ENCODE results near the gene RFLNA.
"Not testable (repeated sequence)": the region's sequence is repeated elsewhere in the genome, so short reads cannot be mapped to it uniquely, and the experiment has no call there.

Gene RFLNA

GRCh38 chr12:124322999-124323328, 28.1 kb downstream of the RFLNA start:
- H3K4me1 ChIP-seq (ENCODE audit: insufficient read depth, low read length): peaks cover 12% of the 10 kb centered on the region; the same call in 1 of the 2 replicates
- not testable (repeated sequence) for H3K27me3 ChIP-seq (ENCODE audit: insufficient read depth, low read length); H3K9ac ChIP-seq (ENCODE audit: low read depth, low read length); H3K4me3 ChIP-seq (ENCODE audit: low read length); H3K27ac ChIP-seq (ENCODE audit: low read depth, low read length)
- H3K9me3 ChIP-seq (ENCODE audit: insufficient read depth, low read depth, low read length): peaks cover 17% of the 10 kb centered on the region
- WGBS: no CpG with 5 or more reads among the region's 1 CpG
- peaks cover 32% of the 10 kb centered on the region for H3K36me3 ChIP-seq (ENCODE audit: insufficient read depth, low read length)

- Histone ChIP-seq H3K4me1 (ENCODE audit: insufficient read depth, low read length) (0 out of 2 replicates have a peak, but pooled peaks cover 2% of the 10 kb centered on the region), H3K4me3 (ENCODE audit: low read length) (no peak overlapping the region), H3K27ac (ENCODE audit: low read depth, low read length) (no peak overlapping the region), H3K36me3 (ENCODE audit: insufficient read depth, low read length) (peaks cover 40% of the 10 kb centered on the region), H3K9ac (ENCODE audit: low read depth, low read length) (no peak overlapping the region), H3K27me3 (ENCODE audit: insufficient read depth, low read length) (no peaks in the 10 kb centered on the region), H3K9me3 (ENCODE audit: insufficient read depth, low read depth, low read length) (peaks cover 17% of the 10 kb centered on the region)
- WGBS: 98% methylated on average over 11 of the region's 11 CpGs
Measured at GRCh38 chr12:124323771-124324530, 29.1 kb downstream of the RFLNA start.

GRCh38 chr12:124324803-124325705, 30.2 kb downstream of the RFLNA start:
- no peak overlapping the region for H3K9ac ChIP-seq (ENCODE audit: low read depth, low read length)
- H3K4me3 ChIP-seq (ENCODE audit: low read length): no peak overlapping the region
- H3K36me3 ChIP-seq (ENCODE audit: insufficient read depth, low read length): peaks cover 50% of the 10 kb centered on the region
- H3K27ac ChIP-seq (ENCODE audit: low read depth, low read length): no peak overlapping the region
- H3K27me3 ChIP-seq (ENCODE audit: insufficient read depth, low read length): no peaks in the 10 kb centered on the region
- 94% methylated on average over 55 of the region's 57 CpGs for WGBS
- H3K9me3 ChIP-seq (ENCODE audit: insufficient read depth, low read depth, low read length): peaks cover 17% of the 10 kb centered on the region
- no peaks in the 10 kb centered on the region for H3K4me1 ChIP-seq (ENCODE audit: insufficient read depth, low read length)

GRCh38 chr12:124326104-124326503, 31.2 kb downstream of the RFLNA start:
- H3K4me3 ChIP-seq (ENCODE audit: low read length): no peak overlapping the region
- 92% methylated on average over 23 of the region's 23 CpGs for WGBS
- H3K27ac ChIP-seq (ENCODE audit: low read depth, low read length): no peak overlapping the region
- H3K9me3 ChIP-seq (ENCODE audit: insufficient read depth, low read depth, low read length): peaks cover 17% of the 10 kb centered on the region
- no peak overlapping the region for H3K9ac ChIP-seq (ENCODE audit: low read depth, low read length)
- no peaks in the 10 kb centered on the region for H3K4me1 ChIP-seq (ENCODE audit: insufficient read depth, low read length)
- H3K36me3 ChIP-seq (ENCODE audit: insufficient read depth, low read length): peaks cover 58% of the 10 kb centered on the region
- H3K27me3 ChIP-seq (ENCODE audit: insufficient read depth, low read length): no peaks in the 10 kb centered on the region

GRCh38 chr12:124326871-124327270, 32.0 kb downstream of the RFLNA start:
- Histone ChIP-seq H3K9ac (ENCODE audit: low read depth, low read length) (no peak overlapping the region), H3K36me3 (ENCODE audit: insufficient read depth, low read length) (peaks cover 66% of the 10 kb centered on the region), H3K4me1 (ENCODE audit: insufficient read depth, low read length) (no peaks in the 10 kb centered on the region), H3K9me3 (ENCODE audit: insufficient read depth, low read depth, low read length) (peaks cover 17% of the 10 kb centered on the region), H3K27ac (ENCODE audit: low read depth, low read length) (no peak overlapping the region), H3K27me3 (ENCODE audit: insufficient read depth, low read length) (no peaks in the 10 kb centered on the region), H3K4me3 (ENCODE audit: low read length) (no peak overlapping the region)
- WGBS: 95% methylated on average over 9 of the region's 9 CpGs

GRCh38 chr12:124327362-124328043, 32.6 kb downstream of the RFLNA start:
- no peaks in the 10 kb centered on the region for H3K4me1 ChIP-seq (ENCODE audit: insufficient read depth, low read length)
- 86% methylated on average over 15 of the region's 18 CpGs for WGBS
- H3K9ac ChIP-seq (ENCODE audit: low read depth, low read length): no peak overlapping the region
- peaks cover 72% of the 10 kb centered on the region for H3K36me3 ChIP-seq (ENCODE audit: insufficient read depth, low read length)
- H3K27ac ChIP-seq (ENCODE audit: low read depth, low read length): no peak overlapping the region
- H3K27me3 ChIP-seq (ENCODE audit: insufficient read depth, low read length): no peaks in the 10 kb centered on the region
- H3K4me3 ChIP-seq (ENCODE audit: low read length): no peak overlapping the region
- peaks cover 17% of the 10 kb centered on the region for H3K9me3 ChIP-seq (ENCODE audit: insufficient read depth, low read depth, low read length)

GRCh38 chr12:124328116-124328515, 33.2 kb downstream of the RFLNA start:
- Histone ChIP-seq H3K27ac (ENCODE audit: low read depth, low read length) (no peak overlapping the region), H3K9me3 (ENCODE audit: insufficient read depth, low read depth, low read length) (peaks cover 14% of the 10 kb centered on the region), H3K27me3 (ENCODE audit: insufficient read depth, low read length) (no peaks in the 10 kb centered on the region), H3K9ac (ENCODE audit: low read depth, low read length) (no peak overlapping the region), H3K4me3 (ENCODE audit: low read length) (no peak overlapping the region), H3K36me3 (ENCODE audit: insufficient read depth, low read length) (peaks cover 75% of the 10 kb centered on the region), H3K4me1 (ENCODE audit: insufficient read depth, low read length) (no peaks in the 10 kb centered on the region)
- 90% methylated on average over 13 of the region's 13 CpGs for WGBS

- H3K9ac ChIP-seq (ENCODE audit: low read depth, low read length): no peak overlapping the region
- H3K27ac ChIP-seq (ENCODE audit: low read depth, low read length): no peak overlapping the region
- H3K36me3 ChIP-seq (ENCODE audit: insufficient read depth, low read length): peaks cover 74% of the 10 kb centered on the region
- 90% methylated on average over 14 of the region's 14 CpGs for WGBS
- no peaks in the 10 kb centered on the region for H3K4me1 ChIP-seq (ENCODE audit: insufficient read depth, low read length)
- no peaks in the 10 kb centered on the region for H3K27me3 ChIP-seq (ENCODE audit: insufficient read depth, low read length)
- no peak overlapping the region for H3K4me3 ChIP-seq (ENCODE audit: low read length)
- H3K9me3 ChIP-seq (ENCODE audit: insufficient read depth, low read depth, low read length): peaks cover 11% of the 10 kb centered on the region
Measured at GRCh38 chr12:124328636-124329035, 33.7 kb downstream of the RFLNA start.

- no peaks in the 10 kb centered on the region for H3K27me3 ChIP-seq (ENCODE audit: insufficient read depth, low read length)
- H3K4me3 ChIP-seq (ENCODE audit: low read length): no peak overlapping the region
- H3K9ac ChIP-seq (ENCODE audit: low read depth, low read length): no peak overlapping the region
- H3K4me1 ChIP-seq (ENCODE audit: insufficient read depth, low read length): no peaks in the 10 kb centered on the region
- H3K9me3 ChIP-seq (ENCODE audit: insufficient read depth, low read depth, low read length): no peaks in the 10 kb centered on the region
- 94% methylated on average over 15 of the region's 15 CpGs for WGBS
- H3K27ac ChIP-seq (ENCODE audit: low read depth, low read length): no peak overlapping the region
- peaks cover 83% of the 10 kb centered on the region for H3K36me3 ChIP-seq (ENCODE audit: insufficient read depth, low read length)
Measured at GRCh38 chr12:124332058-124332672, 37.3 kb downstream of the RFLNA start.

- H3K9ac ChIP-seq (ENCODE audit: low read depth, low read length): no peak overlapping the region
- H3K4me3 ChIP-seq (ENCODE audit: low read length): no peak overlapping the region
- H3K27me3 ChIP-seq (ENCODE audit: insufficient read depth, low read length): no peaks in the 10 kb centered on the region
- H3K36me3 ChIP-seq (ENCODE audit: insufficient read depth, low read length): peaks cover 90% of the 10 kb centered on the region
- no peaks in the 10 kb centered on the region for H3K4me1 ChIP-seq (ENCODE audit: insufficient read depth, low read length)
- H3K27ac ChIP-seq (ENCODE audit: low read depth, low read length): no peak overlapping the region
- WGBS: 95% methylated on average over 12 of the region's 12 CpGs
- H3K9me3 ChIP-seq (ENCODE audit: insufficient read depth, low read depth, low read length): no peaks in the 10 kb centered on the region
Measured at GRCh38 chr12:124332900-124333299, 38.0 kb downstream of the RFLNA start.
